Keratinocyte (primary cell): Measurements from ENCODE around the gene ATCAY.

Experiments used
- EZH2 ChIP-seq: IDR thresholded peaks from one replicate; pipeline ENCODE4 v1.6.1; 2012; ENCODE audit warnings: inconsistent platforms, mild to moderate bottlenecking, low read length, moderate library complexity
- TF ChIP-seq, protein P1 (sequence below), 3 experiments: IDR thresholded peaks in 1 of 3; conservative IDR thresholded peaks in 1 of 3; optimal IDR thresholded peaks in 1 of 3; 2 replicates in 2 of 3; 3 replicates in 1 of 3; pipeline versions ENCODE3 to v1.5.1; 2011; ENCODE audit warnings: low read length in 3 of 3, mild to moderate bottlenecking in 3 of 3, moderate library complexity in 2 of 3, control low read depth in 1 of 3, inconsistent platforms in 1 of 3; ENCODE audit not compliant: insufficient read depth in 2 of 3; ENCODE audit errors: extremely low read depth in 1 of 3

DNA sequence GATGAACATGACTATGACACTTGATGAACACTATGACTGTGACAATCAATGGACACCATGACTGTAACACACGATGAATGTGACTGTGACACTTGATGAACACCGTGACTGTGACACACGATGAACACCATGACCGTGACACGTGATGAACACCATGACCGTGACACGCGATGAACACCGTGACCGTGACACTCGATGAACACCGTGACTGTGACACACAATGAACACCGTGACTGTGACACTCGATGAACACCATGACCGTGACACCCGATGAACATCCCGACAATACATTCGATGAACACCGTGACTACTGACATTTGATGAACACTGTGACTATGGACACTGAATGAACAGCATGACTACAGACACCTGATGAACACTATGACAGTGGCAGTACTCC lies 42.6 kb upstream of the ATCAY start:
- TF ChIP-seq, protein P1, sequence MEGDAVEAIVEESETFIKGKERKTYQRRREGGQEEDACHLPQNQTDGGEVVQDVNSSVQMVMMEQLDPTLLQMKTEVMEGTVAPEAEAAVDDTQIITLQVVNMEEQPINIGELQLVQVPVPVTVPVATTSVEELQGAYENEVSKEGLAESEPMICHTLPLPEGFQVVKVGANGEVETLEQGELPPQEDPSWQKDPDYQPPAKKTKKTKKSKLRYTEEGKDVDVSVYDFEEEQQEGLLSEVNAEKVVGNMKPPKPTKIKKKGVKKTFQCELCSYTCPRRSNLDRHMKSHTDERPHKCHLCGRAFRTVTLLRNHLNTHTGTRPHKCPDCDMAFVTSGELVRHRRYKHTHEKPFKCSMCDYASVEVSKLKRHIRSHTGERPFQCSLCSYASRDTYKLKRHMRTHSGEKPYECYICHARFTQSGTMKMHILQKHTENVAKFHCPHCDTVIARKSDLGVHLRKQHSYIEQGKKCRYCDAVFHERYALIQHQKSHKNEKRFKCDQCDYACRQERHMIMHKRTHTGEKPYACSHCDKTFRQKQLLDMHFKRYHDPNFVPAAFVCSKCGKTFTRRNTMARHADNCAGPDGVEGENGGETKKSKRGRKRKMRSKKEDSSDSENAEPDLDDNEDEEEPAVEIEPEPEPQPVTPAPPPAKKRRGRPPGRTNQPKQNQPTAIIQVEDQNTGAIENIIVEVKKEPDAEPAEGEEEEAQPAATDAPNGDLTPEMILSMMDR (optimal IDR thresholded peaks at IDR 0.05 in 1 of 3, IDR thresholded peaks at IDR 0.05 in 1 of 3, conservative IDR thresholded peaks at IDR 0.05 in 1 of 3; ENCODE audit: extremely low read depth in 1 of 3, insufficient read depth in 2 of 3, low read length in 3 of 3) = no peak
- TF ChIP-seq EZH2 = no peak
